HG02981 (cell line): ENCODE measurements around the gene BMP6.

Source experiments
- ATAC-seq: cut with Tn5 transposase; IDR thresholded peaks from one replicate; pipeline ENCODE4 v1.9.1; 2021; ENCODE audit warnings: mild to moderate bottlenecking, moderate library complexity; ENCODE audit not compliant: unreplicated experiment

The BMP6 gene

DNA sequence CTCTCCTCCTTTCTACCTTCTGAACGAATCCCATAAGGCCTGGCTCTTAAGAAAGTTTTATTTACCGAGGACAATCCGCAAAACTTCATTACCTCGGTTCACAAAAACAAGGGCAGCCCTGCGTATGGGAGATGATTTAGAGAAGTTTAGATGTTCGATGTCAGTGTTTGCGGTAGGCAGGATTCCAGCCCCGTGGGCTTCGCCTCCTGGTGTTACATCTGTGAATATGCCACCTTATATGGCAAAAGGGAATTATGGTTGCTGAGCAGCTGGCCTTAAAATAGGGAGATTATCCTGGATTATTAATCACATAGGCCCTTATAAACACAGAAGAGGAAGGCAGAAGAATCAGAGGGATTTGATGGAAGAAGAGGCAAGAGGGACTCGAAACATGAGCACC is 21.1 kb downstream of the BMP6 start:
- no peak for ATAC-seq

DNA sequence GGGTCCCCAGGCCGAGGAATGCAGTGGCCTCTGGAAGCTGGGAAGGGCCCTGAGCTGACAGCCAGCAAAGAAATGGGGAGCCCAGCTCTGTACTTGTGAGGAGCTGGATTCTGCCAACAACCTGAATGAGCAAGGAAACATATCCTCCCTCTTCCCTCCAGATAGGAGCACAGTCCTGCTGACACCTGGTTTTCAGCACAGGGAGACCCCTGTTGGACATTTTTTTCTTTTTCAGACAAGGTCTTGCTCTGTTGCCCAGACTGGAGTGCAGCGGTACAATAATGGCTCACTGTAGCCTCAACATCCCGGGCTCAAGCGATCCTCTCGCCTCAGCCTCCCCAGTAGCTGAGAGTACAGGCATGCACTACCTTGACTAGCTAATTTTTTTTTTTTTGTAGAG is 21.5 kb downstream of the BMP6 start:
- ATAC-seq: no peak

DNA sequence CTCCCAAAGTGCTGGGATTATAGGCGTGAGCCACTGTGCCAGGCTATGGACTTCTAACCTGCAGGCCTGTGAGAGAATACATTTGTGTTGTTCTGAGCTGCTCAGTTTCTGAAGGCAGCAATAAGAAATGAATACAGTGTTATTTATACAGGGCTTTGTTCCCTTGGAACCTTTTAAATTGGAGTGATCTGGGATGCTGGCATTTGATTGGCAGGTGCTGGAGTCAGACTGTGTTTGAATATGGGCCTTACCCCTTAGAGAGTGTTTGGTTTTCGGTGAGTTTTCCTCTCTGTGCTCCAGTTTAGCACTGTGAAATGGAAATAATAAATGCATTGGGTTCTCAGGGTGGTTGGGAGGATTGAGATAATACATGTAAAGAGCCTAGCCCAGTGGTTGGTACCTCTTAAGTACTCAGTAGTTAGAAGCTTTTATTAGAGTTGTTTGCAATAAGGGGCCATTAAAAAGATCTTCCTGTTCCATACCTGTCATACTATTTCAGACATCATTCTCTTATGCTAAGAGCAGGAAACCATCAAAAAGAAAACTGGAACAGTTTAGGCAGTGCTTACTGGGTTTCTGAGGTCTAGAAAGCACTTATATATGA is 22.1 kb downstream of the BMP6 start:
- no peak for ATAC-seq

DNA sequence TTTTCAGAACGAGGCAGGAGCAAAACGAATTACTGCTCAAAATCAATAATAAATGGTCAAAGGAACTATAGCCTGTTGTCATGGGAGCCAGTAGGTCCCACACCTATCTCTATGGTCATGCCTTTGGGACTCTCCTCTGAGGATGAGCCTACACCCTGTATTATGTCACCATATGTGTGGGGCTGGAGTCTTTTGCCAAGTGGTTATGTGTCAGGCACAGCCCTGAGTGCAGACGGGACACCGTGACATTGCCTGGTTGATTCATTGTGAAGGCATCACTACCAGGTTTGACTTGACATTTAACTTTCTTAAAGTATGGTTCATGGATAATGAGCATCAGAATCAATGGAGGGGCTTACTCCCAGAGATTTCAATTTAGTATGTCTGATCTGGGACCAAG is 23.6 kb downstream of the BMP6 start:
- ATAC-seq: no peak

DNA sequence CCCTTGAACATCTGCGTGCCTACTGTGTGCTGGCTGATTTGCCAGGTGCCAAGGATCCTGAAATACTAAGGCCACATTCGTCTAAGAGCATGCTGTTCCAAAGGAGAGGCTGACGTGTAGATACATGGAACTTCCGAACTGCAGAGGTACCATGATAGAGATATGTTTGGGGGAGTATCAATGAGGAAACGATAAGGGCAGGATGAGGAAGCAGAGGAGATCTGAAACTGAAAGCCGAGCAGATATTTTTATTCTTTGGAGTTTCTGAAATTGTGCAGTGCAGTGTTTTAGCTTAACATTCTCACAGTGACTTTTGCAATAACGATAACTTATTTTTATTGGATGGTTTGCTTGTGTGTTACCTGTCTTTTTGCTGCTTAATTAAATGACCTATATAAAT is 24.3 kb downstream of the BMP6 start:
- ATAC-seq: no peak

DNA sequence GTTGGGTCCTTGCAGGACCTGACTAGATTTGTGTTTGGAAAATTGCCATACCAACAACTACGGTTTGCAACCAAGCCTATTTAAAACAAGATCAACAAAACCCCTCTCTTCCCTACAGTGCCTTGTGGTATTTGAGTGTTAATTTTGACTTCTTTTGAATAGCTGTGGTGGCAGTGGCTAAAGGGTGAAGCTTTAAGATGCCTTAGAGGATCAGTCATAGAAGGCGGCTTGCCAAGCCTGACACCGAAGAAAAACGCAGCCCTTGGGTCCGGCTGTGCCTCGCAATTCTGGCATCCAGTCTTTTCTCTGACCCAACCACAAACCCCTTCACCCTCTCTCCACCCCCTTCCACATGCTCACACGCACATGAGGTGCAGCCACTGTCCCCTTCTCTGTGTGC is 32.6 kb downstream of the BMP6 start:
- no peak for ATAC-seq

DNA sequence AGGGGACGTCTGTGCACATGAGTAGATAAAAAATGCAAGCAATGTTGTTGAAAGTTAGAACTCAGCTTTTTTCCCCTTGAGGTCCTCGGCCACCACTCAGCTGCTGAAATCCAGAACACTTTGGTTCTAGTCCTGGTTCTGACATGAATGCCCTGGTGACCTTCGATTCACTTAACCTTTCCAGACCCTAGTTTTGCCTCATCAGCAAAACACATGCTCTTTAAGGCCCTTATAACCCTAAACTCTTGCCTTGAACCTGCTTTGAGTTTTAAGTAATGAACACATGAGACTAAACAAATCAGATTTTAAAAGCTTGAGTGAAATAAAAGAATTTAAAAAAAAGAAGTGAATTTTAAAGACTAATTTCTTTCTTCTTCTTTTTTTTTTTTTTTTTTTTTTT is 33.4 kb downstream of the BMP6 start:
- no peak for ATAC-seq

DNA sequence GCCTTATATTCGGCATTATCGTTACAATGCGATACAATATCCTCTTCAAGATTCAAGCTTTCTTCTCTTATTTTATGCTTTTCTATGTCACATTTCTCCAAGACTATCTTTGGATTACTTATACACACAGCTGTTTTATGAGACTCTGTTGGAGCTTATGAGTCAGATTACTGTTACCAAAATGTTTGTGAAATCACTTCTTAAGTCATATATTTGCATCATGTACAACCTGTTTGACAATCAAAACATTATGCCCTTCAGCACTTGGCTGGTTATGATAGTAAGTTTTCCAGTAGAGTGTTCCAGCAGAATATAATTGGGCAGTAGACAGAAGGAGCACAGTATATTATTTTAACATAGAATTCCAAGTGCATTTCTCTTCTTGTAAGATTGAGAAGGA is 35.2 kb downstream of the BMP6 start:
- ATAC-seq: no peak

DNA sequence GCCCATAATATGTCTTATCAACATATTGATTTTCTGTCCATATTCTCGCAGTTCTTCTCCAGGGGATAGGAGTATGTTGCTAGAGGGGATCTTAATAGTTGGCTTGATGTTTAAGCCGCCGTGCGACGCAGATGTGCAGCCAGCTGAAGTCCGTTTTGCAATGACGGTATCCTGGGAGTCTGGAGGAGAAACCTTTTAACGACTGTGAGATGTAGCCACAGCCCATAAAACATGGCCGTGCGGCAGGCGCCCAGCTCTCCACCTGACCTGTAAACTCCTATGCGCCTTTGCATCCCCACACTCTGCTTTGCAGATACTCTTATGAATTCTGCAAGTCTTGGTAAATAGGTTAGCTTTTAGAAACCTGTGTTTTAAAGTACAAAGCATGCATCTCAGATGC is 36.9 kb downstream of the BMP6 start:
- ATAC-seq: no peak

DNA sequence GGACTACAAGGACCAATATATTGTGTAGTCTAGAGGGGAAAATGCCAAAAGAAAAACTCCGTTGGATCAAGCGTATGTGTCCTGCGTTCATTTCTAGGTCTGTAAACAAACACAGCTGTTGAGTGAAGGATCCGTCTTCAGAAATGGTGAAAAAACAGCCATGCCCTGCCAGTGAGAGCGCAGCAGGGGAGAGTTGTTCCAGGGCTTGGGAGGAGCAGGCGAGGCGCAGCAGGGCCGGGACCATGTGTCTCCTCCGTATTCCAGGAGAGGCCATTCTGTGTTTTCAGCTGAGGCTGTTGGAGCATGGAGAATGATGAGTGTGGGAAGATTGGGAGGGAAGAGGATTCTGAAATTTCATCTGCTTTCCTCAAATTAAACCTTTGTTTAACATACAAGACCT is 38.0 kb downstream of the BMP6 start:
- ATAC-seq: no peak

DNA sequence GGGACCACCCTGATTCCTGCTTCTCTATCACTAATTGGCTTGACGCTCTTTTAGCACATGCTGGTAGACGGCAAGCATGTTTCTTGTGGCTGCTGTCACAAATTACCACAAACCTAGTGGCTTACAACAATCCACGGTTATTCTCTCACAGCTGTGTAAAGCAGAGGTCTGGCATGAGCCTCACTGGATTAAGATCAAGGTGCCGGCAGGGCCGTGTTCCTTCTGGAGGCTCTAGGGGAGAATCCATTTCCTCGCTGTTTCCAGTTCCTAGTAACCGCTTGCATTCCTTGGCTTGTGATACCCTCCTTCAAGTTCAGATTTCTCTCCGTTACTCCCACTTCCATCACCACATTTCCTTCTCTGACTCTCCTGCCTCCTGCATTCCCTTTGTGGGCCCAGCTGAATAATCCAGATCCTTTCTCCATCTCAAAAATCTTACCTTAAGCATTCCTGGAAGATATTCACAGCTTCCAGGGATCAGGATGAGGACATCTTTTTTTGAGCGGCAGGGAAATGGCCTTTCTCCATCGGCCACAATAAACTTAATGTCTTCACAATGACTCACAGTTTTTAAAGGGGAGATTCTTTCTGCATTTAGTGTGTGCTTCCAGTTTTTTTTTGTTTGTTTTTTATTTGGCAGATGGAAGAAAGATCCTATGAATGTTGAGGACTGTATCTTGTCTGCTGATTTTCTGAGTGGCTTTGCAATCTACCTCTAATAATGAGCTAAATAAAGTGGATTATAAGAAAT is 39.9 kb downstream of the BMP6 start:
- no peak for ATAC-seq

DNA sequence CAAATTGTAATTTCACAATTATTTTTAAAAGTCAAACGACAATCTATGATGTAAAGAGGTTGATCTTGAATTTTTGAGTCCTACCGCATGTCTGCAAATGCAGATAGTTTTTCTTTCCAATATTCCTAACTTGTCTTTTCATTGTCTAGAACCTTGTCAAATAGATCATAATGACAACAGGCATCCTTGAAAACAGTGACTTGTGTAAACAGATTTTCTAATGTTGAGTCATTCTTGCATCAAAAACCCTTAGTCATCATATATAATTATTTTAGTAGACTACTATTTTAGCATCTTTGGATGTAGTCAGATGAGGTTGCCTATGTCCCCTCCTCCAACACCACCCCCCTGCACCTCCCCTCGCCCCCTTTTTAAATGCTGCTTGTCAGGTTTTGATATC is 43.8 kb downstream of the BMP6 start:
- ATAC-seq: no peak

DNA sequence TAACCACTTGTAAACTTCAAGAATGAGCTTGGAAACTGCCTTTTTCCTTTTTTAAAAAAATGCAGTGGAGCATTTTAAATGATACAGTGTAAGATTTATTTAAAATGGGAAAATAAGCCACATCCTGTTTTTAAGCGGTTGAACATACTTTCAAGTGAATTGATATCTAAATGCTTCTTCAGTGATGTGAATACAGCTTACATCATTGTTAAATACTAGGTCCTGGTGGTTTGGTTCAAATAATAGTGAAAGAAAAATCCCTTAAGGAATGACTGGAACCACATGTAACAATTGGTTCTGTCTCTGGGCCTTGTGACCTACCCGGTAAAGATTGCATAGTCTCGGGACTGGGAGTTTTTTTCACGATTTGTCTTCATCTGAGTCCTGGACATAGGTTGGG is 44.2 kb downstream of the BMP6 start:
- ATAC-seq: no peak

DNA sequence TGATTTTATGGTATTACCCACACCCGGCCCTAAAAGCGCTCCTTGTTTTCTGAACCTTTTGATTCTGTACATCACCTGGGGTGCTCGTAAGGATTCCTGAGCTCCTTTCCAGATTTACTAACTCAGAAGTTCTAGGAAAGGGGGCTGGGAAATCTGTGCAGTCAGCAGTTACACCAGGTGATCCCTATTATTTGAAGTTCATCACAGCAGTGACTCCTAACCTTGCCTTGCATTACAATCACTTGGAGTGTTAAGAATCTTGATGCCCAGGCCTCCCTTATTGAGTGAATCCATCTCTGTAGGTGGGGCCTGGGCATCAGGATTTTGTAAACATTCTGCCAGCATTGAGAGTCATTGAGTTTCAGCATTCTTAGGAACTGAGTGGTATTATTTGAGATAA is 44.7 kb downstream of the BMP6 start:
- no peak for ATAC-seq

DNA sequence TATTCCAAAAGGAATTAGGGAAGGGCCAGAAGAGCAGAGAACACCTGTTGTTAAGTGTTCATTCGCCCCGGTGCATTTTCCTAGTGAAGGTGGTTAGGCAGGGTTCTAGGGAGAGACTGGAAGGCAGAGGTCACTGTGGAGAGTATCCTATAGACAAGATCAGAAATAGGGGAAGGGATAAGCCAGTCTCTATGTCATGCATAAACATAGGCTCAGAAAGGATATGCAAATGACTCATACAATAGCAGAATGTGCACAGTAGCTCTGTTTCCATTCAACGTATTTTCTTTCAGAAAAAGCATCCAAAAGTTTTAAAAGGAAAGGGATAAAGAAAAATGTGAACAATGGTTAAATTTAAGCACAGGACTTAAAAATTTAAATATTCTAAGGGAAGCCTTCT is 47.4 kb downstream of the BMP6 start:
- no peak for ATAC-seq

DNA sequence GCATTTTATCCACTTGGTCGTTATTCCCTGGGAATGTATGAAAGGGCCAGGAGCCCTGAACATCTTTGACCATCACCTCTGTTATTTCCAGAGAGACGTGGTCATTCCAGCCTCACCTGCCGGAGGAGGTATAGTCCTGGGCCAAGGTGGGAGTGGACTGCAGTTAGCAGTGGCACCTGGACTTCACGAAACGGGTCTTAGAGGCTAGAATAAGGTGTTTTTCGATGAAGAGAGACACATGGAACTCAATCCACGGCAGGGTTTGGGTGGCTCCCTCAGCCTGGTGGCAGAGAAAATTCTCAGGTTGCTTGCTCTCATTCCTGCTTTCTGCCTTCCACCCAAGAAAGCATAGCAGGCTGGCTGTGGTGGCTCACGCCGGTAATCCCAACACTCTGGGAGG is 48.0 kb downstream of the BMP6 start:
- ATAC-seq: no peak

DNA sequence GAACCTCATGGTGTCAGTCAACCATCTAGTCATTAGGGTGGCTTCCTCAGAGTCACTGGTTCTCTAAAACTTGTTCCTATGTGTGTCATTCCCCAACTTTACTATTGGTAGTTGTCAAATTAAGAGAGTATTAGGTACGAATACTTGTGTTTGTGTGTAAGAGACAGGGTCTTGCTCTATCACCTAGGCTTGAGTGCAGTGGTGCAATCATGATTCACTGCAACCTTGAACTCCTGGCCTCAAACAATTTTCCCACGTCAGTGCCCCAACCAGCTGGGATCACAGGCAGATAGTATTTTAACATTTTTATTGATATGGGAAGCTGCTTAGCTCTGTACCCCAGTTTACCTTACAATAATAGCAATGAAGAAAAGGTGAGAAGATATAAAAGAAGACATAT is 50.6 kb downstream of the BMP6 start:
- no peak for ATAC-seq

DNA sequence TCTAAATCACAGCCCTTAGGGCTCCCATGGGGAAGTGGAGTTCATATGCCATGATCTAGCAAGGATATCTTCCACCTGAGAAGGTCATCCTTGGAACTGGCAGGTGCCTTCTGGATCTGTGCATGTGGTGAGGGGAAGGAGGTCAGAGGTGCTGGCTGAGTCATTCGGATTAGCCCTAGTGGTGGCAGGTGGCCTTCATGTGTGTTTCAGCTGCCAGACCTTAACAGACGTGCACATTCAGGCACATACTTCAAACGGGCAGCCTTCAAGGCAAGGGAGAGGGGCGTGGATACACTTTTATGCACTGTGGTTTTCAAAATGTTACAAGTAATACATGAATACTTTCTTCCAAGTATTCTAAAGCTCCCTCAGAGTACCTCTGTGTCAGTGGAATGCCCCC is 51.2 kb downstream of the BMP6 start:
- no peak for ATAC-seq

DNA sequence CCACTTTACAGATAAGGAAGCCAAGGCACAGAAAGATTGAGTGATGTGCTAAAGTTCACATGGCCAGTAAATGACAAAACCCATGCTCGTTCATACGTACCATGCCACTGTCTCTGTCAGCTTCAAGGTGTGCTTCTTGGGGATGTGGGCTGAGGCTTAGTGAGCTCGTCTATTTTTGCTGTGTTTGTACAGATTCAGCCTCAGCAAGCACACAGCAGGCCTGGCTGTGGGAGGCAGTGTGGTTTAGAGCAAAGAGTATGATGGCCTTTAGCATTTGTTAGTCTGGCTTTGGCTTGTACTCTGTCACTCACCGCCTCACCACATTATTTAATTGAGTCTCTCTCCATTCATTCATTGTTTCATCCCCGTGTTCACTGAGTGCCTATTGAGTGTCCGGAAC is 55.3 kb downstream of the BMP6 start:
- no peak for ATAC-seq

DNA sequence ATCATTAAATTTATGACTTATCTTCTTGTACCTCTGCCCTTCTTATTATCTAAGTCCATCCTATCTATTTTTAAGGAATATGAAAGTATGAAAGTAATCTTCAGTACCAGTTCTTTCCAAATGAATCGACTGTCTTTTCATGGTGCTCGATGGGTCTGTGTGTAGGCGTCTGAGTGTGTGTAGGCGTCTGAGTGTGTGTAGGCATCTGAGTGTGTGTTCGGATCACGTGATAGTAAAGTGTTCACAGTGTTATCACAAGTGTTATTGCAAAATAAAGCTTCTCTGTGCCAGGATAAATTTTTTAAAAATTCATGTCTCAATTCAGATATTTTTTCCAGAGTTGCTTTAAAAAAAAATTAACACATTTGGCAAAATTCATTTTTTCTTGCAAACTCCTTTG is 58.3 kb downstream of the BMP6 start:
- no peak for ATAC-seq

DNA sequence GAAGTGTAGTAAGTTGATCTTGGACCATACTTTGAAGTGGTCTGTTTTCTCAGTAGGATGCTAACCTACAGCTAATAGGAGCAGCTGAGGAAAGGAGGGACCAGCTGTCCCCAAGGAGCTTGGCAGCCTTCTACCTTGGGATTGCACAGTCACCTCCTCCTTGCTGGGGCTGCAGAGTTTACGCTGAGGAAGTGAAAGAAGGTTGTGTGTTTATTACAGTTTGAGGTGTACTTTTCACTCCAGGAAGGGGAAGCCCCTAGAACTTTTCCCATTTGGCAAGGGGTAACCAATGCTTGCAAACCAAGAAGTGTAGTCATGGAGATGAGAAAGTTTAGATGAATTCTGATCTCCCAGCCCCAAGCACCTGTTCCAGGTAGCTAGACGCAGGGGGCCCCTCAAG is 58.8 kb downstream of the BMP6 start:
- no peak for ATAC-seq

DNA sequence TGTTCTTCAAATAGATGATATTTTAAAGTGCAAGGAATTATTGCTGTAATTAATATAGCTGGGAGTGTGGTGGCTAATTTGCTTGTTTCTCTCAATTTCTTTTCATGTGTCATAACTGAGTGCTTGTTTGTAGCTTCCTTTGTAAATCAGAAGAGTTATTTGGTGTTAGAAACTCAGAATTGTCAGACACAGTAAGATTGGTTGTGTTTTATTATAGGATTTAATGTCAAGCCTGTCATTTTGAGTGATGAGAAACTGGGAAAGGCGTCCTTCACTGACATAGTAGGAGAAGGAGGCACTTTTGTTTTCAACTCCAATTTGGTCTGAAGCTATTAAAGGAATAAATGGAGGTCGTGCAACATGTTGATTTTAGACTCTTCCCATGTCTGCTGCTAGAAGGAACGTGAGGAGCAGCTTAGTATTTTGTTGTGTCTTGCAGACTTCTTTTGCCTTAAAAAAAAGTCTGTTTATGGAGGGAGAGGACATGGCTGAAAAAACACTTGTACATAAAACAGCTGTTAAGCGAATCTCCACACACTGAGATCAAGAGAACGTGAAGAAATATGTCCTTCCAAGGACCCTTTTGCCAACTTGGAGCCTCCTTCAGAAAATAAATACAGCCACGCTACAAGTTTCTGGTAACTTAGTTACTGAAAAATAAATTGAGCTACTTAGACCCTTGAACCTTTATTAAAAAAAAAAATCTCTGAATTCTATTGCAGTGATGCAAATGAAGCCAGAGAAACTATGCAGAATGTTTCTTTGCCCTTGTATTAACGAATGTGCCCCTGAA is 59.5 kb downstream of the BMP6 start:
- ATAC-seq: no peak
